ENCODE results near the gene LRBA.

LRBA gene

GRCh38 chr4:150297861-150298474 is 717.1 kb downstream of the LRBA start:
- no peak overlapping the region for H2AFZ ChIP-seq (ENCODE audit: low read depth, low read length)
- H3K79me1 ChIP-seq (replicated peaks; ENCODE audit: low read length, poor library complexity, severe bottlenecking), result no peaks in the 10 kb centered on the region
- H3K4me3 ChIP-seq (ENCODE audit: insufficient read depth in 1 of 2, low read depth in 1 of 2, low read length in 2 of 2), result no peak overlapping the region
- H3K9me3 ChIP-seq (ENCODE audit: control insufficient read depth, low read length), result no peaks in the 10 kb centered on the region
- no peak overlapping the region for H2AK5ac ChIP-seq (ENCODE audit: low read length, severe bottlenecking)
- DNase-seq, result peak; percentile 61
- H4K91ac ChIP-seq (ENCODE audit: low read length), result no peak overlapping the region
- H3K36me3 ChIP-seq (ENCODE audit: control insufficient read depth in 1 of 2, insufficient read depth in 2 of 2, low read depth in 1 of 2, low read length in 2 of 2), result no peaks in the 10 kb centered on the region
- no peaks in the 10 kb centered on the region for H3K27me3 ChIP-seq (ENCODE audit: control insufficient read depth in 1 of 2, insufficient read depth in 1 of 2, low read length in 2 of 2)
- H3K4me1 ChIP-seq (ENCODE audit: control insufficient read depth, insufficient read depth, low read depth, low read length), result no peaks in the 10 kb centered on the region
- no peak overlapping the region for H3K14ac ChIP-seq (ENCODE audit: low read length in 2 of 2)
- H3K4me2 ChIP-seq (ENCODE audit: low read length, poor library complexity, severe bottlenecking), result no peak overlapping the region
- H3K23ac ChIP-seq (ENCODE audit: low read length in 2 of 2), result no peak overlapping the region
- H2BK5ac ChIP-seq (ENCODE audit: low read depth, low read length, poor library complexity, severe bottlenecking), result no peak overlapping the region
- no peak overlapping the region for H3K27ac ChIP-seq (ENCODE audit: low read length, poor library complexity, severe bottlenecking)
- no peak overlapping the region for H3K18ac ChIP-seq (ENCODE audit: low read depth in 1 of 2, low read length in 2 of 2)
- no peak overlapping the region for H3K4ac ChIP-seq (ENCODE audit: low read depth in 1 of 2, low read length in 2 of 2)
- H2BK120ac ChIP-seq (ENCODE audit: low read depth, low read length), result no peak overlapping the region
- no peak overlapping the region for H4K8ac ChIP-seq (ENCODE audit: low read length)
- no peak overlapping the region for H2BK12ac ChIP-seq (ENCODE audit: low read length in 2 of 2)
- H2BK15ac ChIP-seq (ENCODE audit: low read depth, poor library complexity, severe bottlenecking), result no peak overlapping the region
- no peak overlapping the region for H3K9ac ChIP-seq (ENCODE audit: low read length)
- 100% methylated on average over 1 of the region's 1 CpG for WGBS

GRCh38 chr4:150289881-150290280 is 725.2 kb downstream of the LRBA start:
- Histone ChIP-seq H3K9me3 (ENCODE audit: control insufficient read depth, low read length) (no peaks in the 10 kb centered on the region), H2BK120ac (ENCODE audit: low read depth, low read length) (no peak overlapping the region), H2AK5ac (ENCODE audit: low read length, severe bottlenecking) (no peak overlapping the region), H3K4ac (ENCODE audit: low read depth in 1 of 2, low read length in 2 of 2) (no peak overlapping the region), H3K36me3 (ENCODE audit: control insufficient read depth in 1 of 2, insufficient read depth in 2 of 2, low read depth in 1 of 2, low read length in 2 of 2) (no peaks in the 10 kb centered on the region), H3K27me3 (ENCODE audit: control insufficient read depth in 1 of 2, insufficient read depth in 1 of 2, low read length in 2 of 2) (no peaks in the 10 kb centered on the region), H2BK5ac (ENCODE audit: low read depth, low read length, poor library complexity, severe bottlenecking) (no peak overlapping the region), H3K18ac (ENCODE audit: low read depth in 1 of 2, low read length in 2 of 2) (no peak overlapping the region), H2BK15ac (ENCODE audit: low read depth, poor library complexity, severe bottlenecking) (no peak overlapping the region), H3K14ac (ENCODE audit: low read length in 2 of 2) (no peak overlapping the region), H2BK12ac (ENCODE audit: low read length in 2 of 2) (no peak overlapping the region), H3K9ac (ENCODE audit: low read length) (no peak overlapping the region), H4K91ac (ENCODE audit: low read length) (no peak overlapping the region), H3K27ac (ENCODE audit: low read length, poor library complexity, severe bottlenecking) (no peak overlapping the region), H2AFZ (ENCODE audit: low read depth, low read length) (no peak overlapping the region), H3K4me1 (ENCODE audit: control insufficient read depth, insufficient read depth, low read depth, low read length) (no peaks in the 10 kb centered on the region), H3K4me3 (ENCODE audit: insufficient read depth in 1 of 2, low read depth in 1 of 2, low read length in 2 of 2) (no peak overlapping the region), H3K4me2 (ENCODE audit: low read length, poor library complexity, severe bottlenecking) (no peak overlapping the region), H3K79me1 (replicated peaks; ENCODE audit: low read length, poor library complexity, severe bottlenecking) (peaks cover 3% of the 10 kb centered on the region), H4K8ac (ENCODE audit: low read length) (no peak overlapping the region), H3K23ac (ENCODE audit: low read length in 2 of 2) (no peak overlapping the region)
- WGBS, result 97% methylated on average over 3 of the region's 3 CpGs
- DNase-seq, result no peak

GRCh38 chr4:150289198-150289597 is 725.9 kb downstream of the LRBA start:
- peaks cover 2% of the 10 kb centered on the region for H3K4me1 ChIP-seq (ENCODE audit: control insufficient read depth, insufficient read depth, low read depth, low read length)
- H3K4ac ChIP-seq (ENCODE audit: low read depth in 1 of 2, low read length in 2 of 2), result no peak overlapping the region
- no peaks in the 10 kb centered on the region for H3K36me3 ChIP-seq (ENCODE audit: control insufficient read depth in 1 of 2, insufficient read depth in 2 of 2, low read depth in 1 of 2, low read length in 2 of 2)
- H3K4me3 ChIP-seq (ENCODE audit: insufficient read depth in 1 of 2, low read depth in 1 of 2, low read length in 2 of 2), result no peak overlapping the region
- no peak overlapping the region for H2BK120ac ChIP-seq (ENCODE audit: low read depth, low read length)
- H2AK5ac ChIP-seq (ENCODE audit: low read length, severe bottlenecking), result no peak overlapping the region
- H3K27ac ChIP-seq (ENCODE audit: low read length, poor library complexity, severe bottlenecking), result no peak overlapping the region
- H3K79me1 ChIP-seq (replicated peaks; ENCODE audit: low read length, poor library complexity, severe bottlenecking), result peaks cover 3% of the 10 kb centered on the region
- H4K8ac ChIP-seq (ENCODE audit: low read length), result no peak overlapping the region
- no peak overlapping the region for H2BK15ac ChIP-seq (ENCODE audit: low read depth, poor library complexity, severe bottlenecking)
- DNase-seq, result no peak
- H3K14ac ChIP-seq (ENCODE audit: low read length in 2 of 2), result no peak overlapping the region
- 100% methylated on average over 2 of the region's 2 CpGs for WGBS
- H4K91ac ChIP-seq (ENCODE audit: low read length), result no peak overlapping the region
- no peaks in the 10 kb centered on the region for H3K9me3 ChIP-seq (ENCODE audit: control insufficient read depth, low read length)
- no peak overlapping the region for H2BK5ac ChIP-seq (ENCODE audit: low read depth, low read length, poor library complexity, severe bottlenecking)
- H3K18ac ChIP-seq (ENCODE audit: low read depth in 1 of 2, low read length in 2 of 2), result no peak overlapping the region
- H3K4me2 ChIP-seq (ENCODE audit: low read length, poor library complexity, severe bottlenecking), result no peak overlapping the region
- no peak overlapping the region for H3K23ac ChIP-seq (ENCODE audit: low read length in 2 of 2)
- H2BK12ac ChIP-seq (ENCODE audit: low read length in 2 of 2), result no peak overlapping the region
- H2AFZ ChIP-seq (ENCODE audit: low read depth, low read length), result no peak overlapping the region
- no peak overlapping the region for H3K9ac ChIP-seq (ENCODE audit: low read length)
- H3K27me3 ChIP-seq (ENCODE audit: control insufficient read depth in 1 of 2, insufficient read depth in 1 of 2, low read length in 2 of 2), result no peaks in the 10 kb centered on the region

GRCh38 chr4:150286656-150287055 is 728.4 kb downstream of the LRBA start:
- 91% methylated on average over 5 of the region's 6 CpGs for WGBS
- Histone ChIP-seq H2BK12ac (ENCODE audit: low read length in 2 of 2) (no peak overlapping the region), H2BK5ac (ENCODE audit: low read depth, low read length, poor library complexity, severe bottlenecking) (no peak overlapping the region)

More at GRCh38 chr4:150286656-150287055, 728.4 kb downstream of the LRBA start:
- Histone ChIP-seq H3K27ac (ENCODE audit: low read length, poor library complexity, severe bottlenecking) (no peak overlapping the region), H3K14ac (ENCODE audit: low read length in 2 of 2) (no peak overlapping the region), H2BK120ac (ENCODE audit: low read depth, low read length) (no peak overlapping the region), H3K9ac (ENCODE audit: low read length) (no peak overlapping the region), H3K4me2 (ENCODE audit: low read length, poor library complexity, severe bottlenecking) (no peak overlapping the region), H4K91ac (ENCODE audit: low read length) (no peak overlapping the region), H3K4me1 (ENCODE audit: control insufficient read depth, insufficient read depth, low read depth, low read length) (peaks cover 7% of the 10 kb centered on the region), H3K79me1 (replicated peaks; ENCODE audit: low read length, poor library complexity, severe bottlenecking) (peaks cover 5% of the 10 kb centered on the region), H4K8ac (ENCODE audit: low read length) (no peak overlapping the region), H3K4ac (ENCODE audit: low read depth in 1 of 2, low read length in 2 of 2) (no peak overlapping the region), H3K27me3 (ENCODE audit: control insufficient read depth in 1 of 2, insufficient read depth in 1 of 2, low read length in 2 of 2) (no peaks in the 10 kb centered on the region), H2AFZ (ENCODE audit: low read depth, low read length) (no peak overlapping the region), H2AK5ac (ENCODE audit: low read length, severe bottlenecking) (no peak overlapping the region), H3K23ac (ENCODE audit: low read length in 2 of 2) (no peak overlapping the region), H3K36me3 (ENCODE audit: control insufficient read depth in 1 of 2, insufficient read depth in 2 of 2, low read depth in 1 of 2, low read length in 2 of 2) (peaks cover 0 to 7% of the 10 kb centered on the region in 2 experiments), H2BK15ac (ENCODE audit: low read depth, poor library complexity, severe bottlenecking) (no peak overlapping the region), H3K4me3 (ENCODE audit: insufficient read depth in 1 of 2, low read depth in 1 of 2, low read length in 2 of 2) (no peak overlapping the region), H3K9me3 (ENCODE audit: control insufficient read depth, low read length) (no peaks in the 10 kb centered on the region), H3K18ac (ENCODE audit: low read depth in 1 of 2, low read length in 2 of 2) (no peak overlapping the region)
- DNase-seq, result no peak
